GM23338 (cell line): ENCODE data around the gene SFSWAP. TPM values are rescaled to one million over a fixed set of nuclear protein-coding genes. Genes with fewer than 3 reads are reported as not detected.

Experiments
- ATAC-seq: fragments of 200-7000 bp; cut with Tn5 transposase; 3 replicates; pipeline ENCODE4 v1.9.1; 2020
- DNase-seq: peaks from one replicate; pipeline ENCODE4 v3.0.0-alpha.2; 2015; ENCODE audit warnings: low spot score
- H2AFZ ChIP-seq: fragments of 200-600 bp; sonication (generic); 2 replicates; pipeline ENCODE4 v1.8.0; 2016; ENCODE audit warnings: antibody characterized with exemption, mild to moderate bottlenecking, moderate library complexity
- H3F3A ChIP-seq: fragments of 200-600 bp; sonication (generic); replicated peaks from 2 replicates; pipeline ENCODE4 v1.8.0; 2017; ENCODE audit warnings: antibody characterized with exemption, mixed run types, low read depth
- H3K27ac ChIP-seq: fragments of 200-600 bp; sonication (generic); 2 replicates; pipeline ENCODE4 v1.6.1; 2016; ENCODE audit warnings: low read depth
- H3K27me3 ChIP-seq: fragments of 200-600 bp; sonication (generic); 2 replicates; pipeline ENCODE4 v1.8.0; 2016; ENCODE audit warnings: mild to moderate bottlenecking, mixed run types, moderate library complexity; ENCODE audit not compliant: insufficient read depth
- H3K36me3 ChIP-seq: fragments of 200-600 bp; sonication (generic); 2 replicates; pipeline ENCODE4 v1.8.0; 2016; ENCODE audit warnings: mild to moderate bottlenecking; ENCODE audit not compliant: insufficient read depth
- H3K4me1 ChIP-seq: fragments of 200-600 bp; sonication (generic); 2 replicates; pipeline ENCODE4 v1.8.0; 2016; ENCODE audit warnings: mild to moderate bottlenecking, moderate library complexity; ENCODE audit not compliant: insufficient read depth
- H3K4me2 ChIP-seq: fragments of 200-600 bp; sonication (generic); 2 replicates; pipeline ENCODE4 v1.7.1; 2017; ENCODE audit warnings: mixed run types
- H3K4me3 ChIP-seq: fragments of 200-600 bp; sonication (generic); 2 replicates; pipeline ENCODE4 v1.6.1; 2016; ENCODE audit warnings: mixed run types
- H3K79me2 ChIP-seq: fragments of 200-600 bp; sonication (generic); replicated peaks from 2 replicates; pipeline ENCODE4 v1.8.0; 2017; ENCODE audit warnings: mild to moderate bottlenecking; ENCODE audit not compliant: insufficient read depth
- H3K9me2 ChIP-seq: fragments of 200-600 bp; sonication (generic); 2 replicates; pipeline ENCODE4 v1.8.0; 2017; ENCODE audit not compliant: insufficient read depth
- H4K20me1 ChIP-seq: fragments of 200-600 bp; sonication (generic); replicated peaks from 2 replicates; pipeline ENCODE4 v1.8.0; 2017; ENCODE audit warnings: mild to moderate bottlenecking; ENCODE audit not compliant: insufficient read depth
- H3K27ac Mint-ChIP-seq: 2 replicates; pipeline ENCODE4 v1.8.0; 2020; ENCODE audit warnings: inconsistent platforms, mild to moderate bottlenecking, moderate library complexity, mixed read lengths
- H3K27me3 Mint-ChIP-seq: 3 replicates; pipeline ENCODE4 v1.8.0; 2022; ENCODE audit warnings: low read depth, mild to moderate bottlenecking, moderate library complexity, mixed read lengths, inconsistent platforms; ENCODE audit not compliant: insufficient read depth, poor library complexity
- H3K36me3 Mint-ChIP-seq: 3 replicates; pipeline ENCODE4 v1.8.0; 2021; ENCODE audit warnings: low read depth, mild to moderate bottlenecking, inconsistent platforms, moderate library complexity, mixed read lengths
- H3K4me1 Mint-ChIP-seq: 3 replicates; pipeline ENCODE4 v1.8.0; 2020; ENCODE audit warnings: mild to moderate bottlenecking, inconsistent platforms, mixed read lengths
- H3K4me3 Mint-ChIP-seq: 3 replicates; pipeline ENCODE4 v1.8.0; 2021; ENCODE audit warnings: moderate library complexity, mild to moderate bottlenecking, inconsistent platforms, mixed read lengths
- H3K9me3 Mint-ChIP-seq: 3 replicates; pipeline ENCODE4 v1.8.0; 2020; ENCODE audit warnings: moderate library complexity, mild to moderate bottlenecking, inconsistent platforms, mixed read lengths
- CREB1 ChIP-seq: fragments of 250-450 bp; sonication (Bioruptor Pico); IDR thresholded peaks from 2 replicates; pipeline ENCODE4 v1.5.0; 2020; ENCODE audit warnings: low read depth, mild to moderate bottlenecking, moderate library complexity
- EZH2 ChIP-seq: fragments of 200-600 bp; sonication (generic); IDR thresholded peaks from one replicate; pipeline ENCODE4 v1.8.0; 2017; ENCODE audit warnings: antibody characterized with exemption, mild to moderate bottlenecking, low read depth; ENCODE audit not compliant: unreplicated experiment
- EZH2phosphoT487 ChIP-seq: fragments of 200-600 bp; sonication (generic); IDR thresholded peaks from one replicate; pipeline ENCODE4 v1.8.1; 2018; ENCODE audit warnings: antibody characterized with exemption; ENCODE audit not compliant: unreplicated experiment
- JUNB ChIP-seq: IDR thresholded peaks from one replicate; pipeline ENCODE4 v1.6.1; 2016; ENCODE audit warnings: antibody characterized with exemption; ENCODE audit not compliant: unreplicated experiment
- NANOG ChIP-seq: IDR thresholded peaks from 2 replicates; pipeline ENCODE4 v1.6.1; 2016; ENCODE audit warnings: antibody characterized with exemption, borderline replicate concordance
- POLR2AphosphoS5 ChIP-seq: IDR thresholded peaks from 2 replicates; pipeline ENCODE4 v1.6.1; 2016; ENCODE audit warnings: antibody characterized with exemption, low read depth
- STAT1 ChIP-seq: IDR thresholded peaks from one replicate; pipeline ENCODE4 v1.6.1; 2016; ENCODE audit warnings: antibody characterized with exemption; ENCODE audit not compliant: unreplicated experiment
- ZNF114 ChIP-seq: fragments of 250-450 bp; sonication (Bioruptor Pico); IDR thresholded peaks from 2 replicates; pipeline ENCODE4 v1.5.0; 2020; ENCODE audit warnings: mild to moderate bottlenecking, moderate library complexity
- ZNF331 ChIP-seq: fragments of 250-450 bp; sonication (Bioruptor Pico); IDR thresholded peaks from 2 replicates; pipeline ENCODE4 v1.5.0; 2020; ENCODE audit warnings: low read depth, mild to moderate bottlenecking, moderate library complexity
- polyA plus RNA-seq: library from polyadenylated mRNA; unstranded; fragments of >200 nt; fragmentation: Nextera tagmentation; extraction: Ambion mirVana; gene quantifications from 2 replicates; pipeline ENCODE4 v1.2.1, GENCODE V29; 2016
- total RNA-seq: library from RNA; depleted of rRNA; stranded (reverse); fragments of >200 nt; shearing (Covaris generic); gene quantifications from 2 replicates; pipeline ENCODE4 v1.2.3, GENCODE V29; 2014
- TF ChIP-seq, protein P1 (sequence below): IDR thresholded peaks from 2 replicates; pipeline ENCODE4 v1.6.1; 2016; ENCODE audit warnings: antibody characterized with exemption
- TF ChIP-seq, protein P2 (sequence below), 2 experiments: fragments of 200-600 bp in 1 of 2; sonication (generic) in 1 of 2; conservative IDR thresholded peaks; 2 replicates each; pipeline versions ENCODE4 v1.5.1 to v1.6.1; 2016 to 2017; ENCODE audit warnings: antibody characterized with exemption in 2 of 2, low read depth in 2 of 2, mild to moderate bottlenecking in 2 of 2, moderate library complexity in 1 of 2
- TF ChIP-seq, protein P3 (sequence below): fragments of 250-450 bp; sonication (Bioruptor Pico); IDR thresholded peaks from 2 replicates; pipeline ENCODE4 v1.5.0; 2020; ENCODE audit warnings: mild to moderate bottlenecking, moderate library complexity
- TF ChIP-seq, protein P4 (sequence below): IDR thresholded peaks from one replicate; pipeline ENCODE4 v1.6.1; 2018; ENCODE audit warnings: antibody characterized with exemption; ENCODE audit not compliant: unreplicated experiment

Gene SFSWAP
- total and polyA plus RNA-seq, 2 experiments from 2014 or later: 41.0 to 49.8 TPM

DNA sequence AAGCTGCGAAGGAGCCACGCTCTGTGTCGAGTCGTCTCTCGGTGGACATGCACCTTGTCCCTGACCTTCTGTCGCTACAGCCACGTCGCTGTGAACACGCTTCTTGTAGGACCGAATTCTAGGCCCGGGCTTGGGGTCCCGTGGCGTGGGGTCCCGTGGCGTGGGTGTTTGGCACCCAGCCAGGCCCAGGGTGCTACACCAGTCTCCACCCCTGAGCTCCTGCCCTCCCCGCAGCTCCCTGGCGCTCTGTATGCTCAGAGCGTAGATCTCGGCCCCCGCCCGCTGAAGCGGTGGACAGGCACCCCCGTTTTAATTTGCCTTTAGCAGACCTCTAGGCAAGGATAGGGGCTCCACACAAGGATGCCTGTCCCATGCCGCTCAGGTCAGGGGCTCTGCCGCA lies 133.8 kb downstream of the SFSWAP start:
- Mint-ChIP-seq H3K27me3 (peaks cover 7% of the 10 kb centered on the region), H3K4me1 (no peaks in the 10 kb centered on the region; the same call in 2 of the 3 replicates), H3K36me3 (peaks cover 86% of the 10 kb centered on the region), H3K27ac (no peak overlapping the region), H3K4me3 (no peak overlapping the region), H3K9me3 (no peaks in the 10 kb centered on the region)
- no peak overlapping the region for H2AFZ ChIP-seq
- H3K4me2 ChIP-seq: no peak overlapping the region
- H3K27ac ChIP-seq: no peak overlapping the region
- DNase-seq (no peak), ATAC-seq (no peak)
- H3K27me3 ChIP-seq: no peaks in the 10 kb centered on the region
- no peaks in the 10 kb centered on the region for H3K9me2 ChIP-seq
- no peaks in the 10 kb centered on the region for H4K20me1 ChIP-seq
- no peaks in the 10 kb centered on the region for H3F3A ChIP-seq
- TF ChIP-seq, protein P1, sequence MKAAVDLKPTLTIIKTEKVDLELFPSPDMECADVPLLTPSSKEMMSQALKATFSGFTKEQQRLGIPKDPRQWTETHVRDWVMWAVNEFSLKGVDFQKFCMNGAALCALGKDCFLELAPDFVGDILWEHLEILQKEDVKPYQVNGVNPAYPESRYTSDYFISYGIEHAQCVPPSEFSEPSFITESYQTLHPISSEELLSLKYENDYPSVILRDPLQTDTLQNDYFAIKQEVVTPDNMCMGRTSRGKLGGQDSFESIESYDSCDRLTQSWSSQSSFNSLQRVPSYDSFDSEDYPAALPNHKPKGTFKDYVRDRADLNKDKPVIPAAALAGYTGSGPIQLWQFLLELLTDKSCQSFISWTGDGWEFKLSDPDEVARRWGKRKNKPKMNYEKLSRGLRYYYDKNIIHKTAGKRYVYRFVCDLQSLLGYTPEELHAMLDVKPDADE: no peak
- TF ChIP-seq, protein P2, sequence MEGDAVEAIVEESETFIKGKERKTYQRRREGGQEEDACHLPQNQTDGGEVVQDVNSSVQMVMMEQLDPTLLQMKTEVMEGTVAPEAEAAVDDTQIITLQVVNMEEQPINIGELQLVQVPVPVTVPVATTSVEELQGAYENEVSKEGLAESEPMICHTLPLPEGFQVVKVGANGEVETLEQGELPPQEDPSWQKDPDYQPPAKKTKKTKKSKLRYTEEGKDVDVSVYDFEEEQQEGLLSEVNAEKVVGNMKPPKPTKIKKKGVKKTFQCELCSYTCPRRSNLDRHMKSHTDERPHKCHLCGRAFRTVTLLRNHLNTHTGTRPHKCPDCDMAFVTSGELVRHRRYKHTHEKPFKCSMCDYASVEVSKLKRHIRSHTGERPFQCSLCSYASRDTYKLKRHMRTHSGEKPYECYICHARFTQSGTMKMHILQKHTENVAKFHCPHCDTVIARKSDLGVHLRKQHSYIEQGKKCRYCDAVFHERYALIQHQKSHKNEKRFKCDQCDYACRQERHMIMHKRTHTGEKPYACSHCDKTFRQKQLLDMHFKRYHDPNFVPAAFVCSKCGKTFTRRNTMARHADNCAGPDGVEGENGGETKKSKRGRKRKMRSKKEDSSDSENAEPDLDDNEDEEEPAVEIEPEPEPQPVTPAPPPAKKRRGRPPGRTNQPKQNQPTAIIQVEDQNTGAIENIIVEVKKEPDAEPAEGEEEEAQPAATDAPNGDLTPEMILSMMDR (conservative IDR thresholded peaks at IDR 0.05; ENCODE audit: low read depth in 2 of 2): no peak
- TF ChIP-seq ZNF114 (CRISPR knock-in tag) (no peak), EZH2 (no peak), JUNB (no peak), NANOG (no peak), ZNF331 (no peak), CREB1 (no peak), STAT1 (no peak), POLR2AphosphoS5 (no peak), EZH2phosphoT487 (no peak)
- TF ChIP-seq, protein P3, sequence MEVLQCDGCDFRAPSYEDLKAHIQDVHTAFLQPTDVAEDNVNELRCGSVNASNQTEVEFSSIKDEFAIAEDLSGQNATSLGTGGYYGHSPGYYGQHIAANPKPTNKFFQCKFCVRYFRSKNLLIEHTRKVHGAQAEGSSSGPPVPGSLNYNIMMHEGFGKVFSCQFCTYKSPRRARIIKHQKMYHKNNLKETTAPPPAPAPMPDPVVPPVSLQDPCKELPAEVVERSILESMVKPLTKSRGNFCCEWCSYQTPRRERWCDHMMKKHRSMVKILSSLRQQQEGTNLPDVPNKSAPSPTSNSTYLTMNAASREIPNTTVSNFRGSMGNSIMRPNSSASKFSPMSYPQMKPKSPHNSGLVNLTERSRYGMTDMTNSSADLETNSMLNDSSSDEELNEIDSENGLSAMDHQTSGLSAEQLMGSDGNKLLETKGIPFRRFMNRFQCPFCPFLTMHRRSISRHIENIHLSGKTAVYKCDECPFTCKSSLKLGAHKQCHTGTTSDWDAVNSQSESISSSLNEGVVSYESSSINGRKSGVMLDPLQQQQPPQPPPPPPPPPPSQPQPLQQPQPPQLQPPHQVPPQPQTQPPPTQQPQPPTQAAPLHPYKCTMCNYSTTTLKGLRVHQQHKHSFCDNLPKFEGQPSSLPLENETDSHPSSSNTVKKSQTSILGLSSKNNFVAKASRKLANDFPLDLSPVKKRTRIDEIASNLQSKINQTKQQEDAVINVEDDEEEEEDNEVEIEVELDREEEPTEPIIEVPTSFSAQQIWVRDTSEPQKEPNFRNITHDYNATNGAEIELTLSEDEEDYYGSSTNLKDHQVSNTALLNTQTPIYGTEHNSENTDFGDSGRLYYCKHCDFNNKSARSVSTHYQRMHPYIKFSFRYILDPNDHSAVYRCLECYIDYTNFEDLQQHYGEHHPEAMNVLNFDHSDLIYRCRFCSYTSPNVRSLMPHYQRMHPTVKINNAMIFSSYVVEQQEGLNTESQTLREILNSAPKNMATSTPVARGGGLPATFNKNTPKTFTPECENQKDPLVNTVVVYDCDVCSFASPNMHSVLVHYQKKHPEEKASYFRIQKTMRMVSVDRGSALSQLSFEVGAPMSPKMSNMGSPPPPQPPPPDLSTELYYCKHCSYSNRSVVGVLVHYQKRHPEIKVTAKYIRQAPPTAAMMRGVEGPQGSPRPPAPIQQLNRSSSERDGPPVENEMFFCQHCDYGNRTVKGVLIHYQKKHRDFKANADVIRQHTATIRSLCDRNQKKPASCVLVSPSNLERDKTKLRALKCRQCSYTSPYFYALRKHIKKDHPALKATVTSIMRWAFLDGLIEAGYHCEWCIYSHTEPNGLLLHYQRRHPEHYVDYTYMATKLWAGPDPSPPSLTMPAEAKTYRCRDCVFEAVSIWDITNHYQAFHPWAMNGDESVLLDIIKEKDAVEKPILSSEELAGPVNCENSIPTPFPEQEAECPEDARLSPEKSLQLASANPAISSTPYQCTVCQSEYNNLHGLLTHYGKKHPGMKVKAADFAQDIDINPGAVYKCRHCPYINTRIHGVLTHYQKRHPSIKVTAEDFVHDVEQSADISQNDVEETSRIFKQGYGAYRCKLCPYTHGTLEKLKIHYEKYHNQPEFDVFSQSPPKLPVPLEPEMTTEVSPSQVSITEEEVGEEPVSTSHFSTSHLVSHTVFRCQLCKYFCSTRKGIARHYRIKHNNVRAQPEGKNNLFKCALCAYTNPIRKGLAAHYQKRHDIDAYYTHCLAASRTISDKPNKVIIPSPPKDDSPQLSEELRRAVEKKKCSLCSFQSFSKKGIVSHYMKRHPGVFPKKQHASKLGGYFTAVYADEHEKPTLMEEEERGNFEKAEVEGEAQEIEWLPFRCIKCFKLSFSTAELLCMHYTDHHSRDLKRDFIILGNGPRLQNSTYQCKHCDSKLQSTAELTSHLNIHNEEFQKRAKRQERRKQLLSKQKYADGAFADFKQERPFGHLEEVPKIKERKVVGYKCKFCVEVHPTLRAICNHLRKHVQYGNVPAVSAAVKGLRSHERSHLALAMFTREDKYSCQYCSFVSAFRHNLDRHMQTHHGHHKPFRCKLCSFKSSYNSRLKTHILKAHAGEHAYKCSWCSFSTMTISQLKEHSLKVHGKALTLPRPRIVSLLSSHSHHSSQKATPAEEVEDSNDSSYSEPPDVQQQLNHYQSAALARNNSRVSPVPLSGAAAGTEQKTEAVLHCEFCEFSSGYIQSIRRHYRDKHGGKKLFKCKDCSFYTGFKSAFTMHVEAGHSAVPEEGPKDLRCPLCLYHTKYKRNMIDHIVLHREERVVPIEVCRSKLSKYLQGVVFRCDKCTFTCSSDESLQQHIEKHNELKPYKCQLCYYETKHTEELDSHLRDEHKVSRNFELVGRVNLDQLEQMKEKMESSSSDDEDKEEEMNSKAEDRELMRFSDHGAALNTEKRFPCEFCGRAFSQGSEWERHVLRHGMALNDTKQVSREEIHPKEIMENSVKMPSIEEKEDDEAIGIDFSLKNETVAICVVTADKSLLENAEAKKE: no peak
- TF ChIP-seq, protein P4, sequence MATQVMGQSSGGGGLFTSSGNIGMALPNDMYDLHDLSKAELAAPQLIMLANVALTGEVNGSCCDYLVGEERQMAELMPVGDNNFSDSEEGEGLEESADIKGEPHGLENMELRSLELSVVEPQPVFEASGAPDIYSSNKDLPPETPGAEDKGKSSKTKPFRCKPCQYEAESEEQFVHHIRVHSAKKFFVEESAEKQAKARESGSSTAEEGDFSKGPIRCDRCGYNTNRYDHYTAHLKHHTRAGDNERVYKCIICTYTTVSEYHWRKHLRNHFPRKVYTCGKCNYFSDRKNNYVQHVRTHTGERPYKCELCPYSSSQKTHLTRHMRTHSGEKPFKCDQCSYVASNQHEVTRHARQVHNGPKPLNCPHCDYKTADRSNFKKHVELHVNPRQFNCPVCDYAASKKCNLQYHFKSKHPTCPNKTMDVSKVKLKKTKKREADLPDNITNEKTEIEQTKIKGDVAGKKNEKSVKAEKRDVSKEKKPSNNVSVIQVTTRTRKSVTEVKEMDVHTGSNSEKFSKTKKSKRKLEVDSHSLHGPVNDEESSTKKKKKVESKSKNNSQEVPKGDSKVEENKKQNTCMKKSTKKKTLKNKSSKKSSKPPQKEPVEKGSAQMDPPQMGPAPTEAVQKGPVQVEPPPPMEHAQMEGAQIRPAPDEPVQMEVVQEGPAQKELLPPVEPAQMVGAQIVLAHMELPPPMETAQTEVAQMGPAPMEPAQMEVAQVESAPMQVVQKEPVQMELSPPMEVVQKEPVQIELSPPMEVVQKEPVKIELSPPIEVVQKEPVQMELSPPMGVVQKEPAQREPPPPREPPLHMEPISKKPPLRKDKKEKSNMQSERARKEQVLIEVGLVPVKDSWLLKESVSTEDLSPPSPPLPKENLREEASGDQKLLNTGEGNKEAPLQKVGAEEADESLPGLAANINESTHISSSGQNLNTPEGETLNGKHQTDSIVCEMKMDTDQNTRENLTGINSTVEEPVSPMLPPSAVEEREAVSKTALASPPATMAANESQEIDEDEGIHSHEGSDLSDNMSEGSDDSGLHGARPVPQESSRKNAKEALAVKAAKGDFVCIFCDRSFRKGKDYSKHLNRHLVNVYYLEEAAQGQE: no peak
- no peaks in the 10 kb centered on the region for H3K79me2 ChIP-seq
- no peaks in the 10 kb centered on the region for H3K36me3 ChIP-seq
- no peak overlapping the region for H3K4me3 ChIP-seq
- no peaks in the 10 kb centered on the region for H3K4me1 ChIP-seq
